ENCODE data around the gene ITGB1BP1.

- TF ChIP-seq CTCF (IDR thresholded peaks at IDR 0.05) = no peak
- no peak for TF ChIP-seq POLR2A (IDR thresholded peaks at IDR 0.05)
These were observed 33.0 kb downstream of the ITGB1BP1 start for GRCh38 chr2:9390151-9390850.
